Measurements from ENCODE around the gene RPL22. TPM values are rescaled to one million over a fixed set of nuclear protein-coding genes. Genes with fewer than 3 reads are reported as not detected.

Gene RPL22
- total and polyA plus RNA-seq, 2 of the 13 experiments (the other 11 are each of a cell fraction or from before 2014, with no cell fraction given) = 214 to 545 TPM

DNA sequence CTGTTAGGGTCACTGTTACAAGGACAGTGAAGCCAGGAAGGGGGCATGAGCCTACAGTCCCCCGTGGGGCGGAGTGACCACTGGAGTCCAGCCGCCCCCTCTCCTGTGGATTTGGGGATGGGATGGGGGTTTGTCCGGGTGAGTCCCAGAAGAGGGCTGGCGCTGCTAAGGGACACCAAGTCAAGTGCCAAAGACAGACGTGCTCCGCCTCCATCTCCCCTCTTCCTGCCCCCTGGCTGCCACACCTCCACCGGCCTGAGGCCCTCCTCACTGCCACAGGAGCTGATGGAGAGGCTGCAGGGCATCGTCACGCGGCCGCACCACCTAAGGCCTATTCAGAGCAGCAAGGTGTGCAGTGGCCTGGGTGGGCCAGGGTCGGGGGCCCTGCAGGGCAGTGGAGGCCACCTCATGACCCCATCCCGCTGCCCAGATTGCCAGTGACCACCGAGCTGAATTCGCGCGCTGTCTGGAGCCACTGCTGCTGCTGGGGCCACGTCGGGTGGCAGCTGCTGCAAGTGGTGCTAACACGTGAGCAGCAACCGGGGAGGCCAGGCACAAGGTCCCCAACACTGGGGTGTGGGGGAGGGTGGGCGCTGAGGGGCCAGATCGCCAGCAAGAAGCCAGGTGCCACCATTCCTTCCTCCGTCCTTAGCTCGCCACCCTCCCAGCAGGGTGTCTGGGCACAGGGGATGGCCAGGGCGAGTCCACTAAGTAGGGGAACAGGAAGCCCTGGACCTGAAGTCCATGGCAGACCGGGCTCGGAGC lies 11.4 kb upstream of the RPL22 start (continued):
- TF ChIP-seq, protein P1, sequence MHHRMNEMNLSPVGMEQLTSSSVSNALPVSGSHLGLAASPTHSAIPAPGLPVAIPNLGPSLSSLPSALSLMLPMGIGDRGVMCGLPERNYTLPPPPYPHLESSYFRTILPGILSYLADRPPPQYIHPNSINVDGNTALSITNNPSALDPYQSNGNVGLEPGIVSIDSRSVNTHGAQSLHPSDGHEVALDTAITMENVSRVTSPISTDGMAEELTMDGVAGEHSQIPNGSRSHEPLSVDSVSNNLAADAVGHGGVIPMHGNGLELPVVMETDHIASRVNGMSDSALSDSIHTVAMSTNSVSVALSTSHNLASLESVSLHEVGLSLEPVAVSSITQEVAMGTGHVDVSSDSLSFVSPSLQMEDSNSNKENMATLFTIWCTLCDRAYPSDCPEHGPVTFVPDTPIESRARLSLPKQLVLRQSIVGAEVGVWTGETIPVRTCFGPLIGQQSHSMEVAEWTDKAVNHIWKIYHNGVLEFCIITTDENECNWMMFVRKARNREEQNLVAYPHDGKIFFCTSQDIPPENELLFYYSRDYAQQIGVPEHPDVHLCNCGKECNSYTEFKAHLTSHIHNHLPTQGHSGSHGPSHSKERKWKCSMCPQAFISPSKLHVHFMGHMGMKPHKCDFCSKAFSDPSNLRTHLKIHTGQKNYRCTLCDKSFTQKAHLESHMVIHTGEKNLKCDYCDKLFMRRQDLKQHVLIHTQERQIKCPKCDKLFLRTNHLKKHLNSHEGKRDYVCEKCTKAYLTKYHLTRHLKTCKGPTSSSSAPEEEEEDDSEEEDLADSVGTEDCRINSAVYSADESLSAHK (CRISPR knock-in tag; IDR thresholded peaks at IDR 0.05; ENCODE audit: borderline replicate concordance) = no peak
- no peak for TF ChIP-seq ZNF607 (CRISPR knock-in tag; IDR thresholded peaks at IDR 0.05; ENCODE audit: borderline replicate concordance)

DNA sequence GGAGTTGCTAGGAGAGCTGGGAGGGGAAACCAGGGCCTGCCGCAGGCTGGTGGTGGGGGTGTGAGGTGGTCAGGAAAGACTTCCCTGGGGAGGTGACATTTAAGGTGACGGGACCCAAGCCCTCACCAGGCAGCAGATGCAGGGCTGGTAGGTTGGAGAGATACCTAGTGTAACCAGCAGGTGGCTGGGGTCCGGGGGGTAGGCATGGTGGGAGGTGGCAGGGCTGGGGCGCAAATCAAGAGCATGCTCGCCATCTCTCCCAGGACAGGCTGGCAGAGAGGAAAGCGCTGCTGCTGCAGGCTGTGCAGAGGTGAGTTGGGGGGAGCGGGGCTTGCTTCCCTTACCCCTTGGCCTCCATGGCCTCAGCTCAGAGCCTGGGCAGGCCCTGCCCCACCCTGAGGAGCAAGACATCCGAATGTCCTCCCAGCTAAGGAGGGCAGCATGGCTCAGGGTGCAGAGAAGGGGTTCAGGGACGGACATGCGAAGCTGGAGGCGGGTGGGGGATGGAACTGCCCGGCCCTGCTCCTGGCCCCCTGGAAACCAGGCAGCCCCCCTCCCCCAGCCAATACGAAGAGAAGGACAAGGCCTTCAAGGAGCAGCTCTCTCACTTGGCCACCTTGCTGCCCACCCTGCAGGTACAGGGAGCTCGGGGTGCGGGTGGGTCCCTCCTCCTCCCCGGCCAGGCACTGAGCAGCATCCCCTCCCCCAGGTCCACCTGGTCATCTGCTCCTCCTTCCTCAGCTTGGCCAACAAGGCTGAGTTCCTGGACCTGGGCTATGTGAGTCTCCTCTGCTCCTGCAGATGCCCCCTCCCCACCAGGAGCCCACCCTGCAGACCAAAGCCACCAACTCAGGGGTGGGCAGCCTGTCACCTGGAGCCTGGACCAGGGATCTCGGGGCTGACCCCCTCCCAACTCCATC lies 10.5 kb upstream of the RPL22 start:
- no TSS peak for BruUV-seq (replicated peaks)
- H3K27me3 ChIP-seq (ENCODE audit: control insufficient read depth in 1 of 2, insufficient read depth in 2 of 2, low read length in 2 of 2) = no peaks in the 10 kb centered on the region
- ChIA-PET CTCF (ENCODE audit: low intra/inter-chr PET ratio, low total read pairs) (no interaction called here), POLR2A (no interaction called here)
- intact Hi-C loops (cut with micrococcal nuclease; ENCODE audit: unreplicated experiment) = loop anchor here (10.0 kb wide), 1 partner anchor 625 kb away; no protein-coding TSS in a partner anchor
- peaks cover 7 to 18% of the 10 kb centered on the region in 2 experiments; a peak in 4 of 5 replicates for H3K36me3 ChIP-seq (replicated peaks in 1 of 2; ENCODE audit: control insufficient read depth in 1 of 2, insufficient read depth in 2 of 2, low read length in 2 of 2)
- H3K4me1 ChIP-seq (ENCODE audit: insufficient read depth, low read length) = peaks cover 10% of the 10 kb centered on the region
- H3K4me2 ChIP-seq (ENCODE audit: low read depth, low read length) = no peak overlapping the region
- H3K79me2 ChIP-seq (ENCODE audit: insufficient read depth, low read length) = no peaks in the 10 kb centered on the region
- WGBS (ENCODE audit: low lambda C conversion rate) = 100% methylated on average over 2 of the region's 17 CpGs
- H4K20me1 ChIP-seq (ENCODE audit: insufficient read depth, low read length) = no peaks in the 10 kb centered on the region
- no peak overlapping the region for H2AFZ ChIP-seq (ENCODE audit: low read length)
- H3K9ac ChIP-seq (ENCODE audit: insufficient read depth, low read depth, low read length) = no peak overlapping the region
- ATAC-seq (no peak), DNase-seq (ENCODE audit: low spot score) (no peak), FAIRE-seq (no peak)
- H3K4me3 ChIP-seq (replicated peaks in 1 of 3; ENCODE audit: insufficient read depth in 1 of 3, low read depth in 2 of 3, low read length in 3 of 3) = no peak overlapping the region
- in situ Hi-C loops (cut with HindIII; ENCODE audit: extremely low pct_ligation_motif_present, low pct_unique_long_range_greater_than_20kb) = no loop called here
- H3K9me3 ChIP-seq (ENCODE audit: low read length) = no peaks in the 10 kb centered on the region
- H3K27ac ChIP-seq (ENCODE audit: extremely low read length, insufficient read depth, low read length) = no peak overlapping the region
- TF ChIP-seq HNRNPL (IDR thresholded peaks at IDR 0.05; ENCODE audit: low read depth, low read length) (0 out of 2 replicates have a peak, but pooled peaks have one; percentile 45), ZNF451 (CRISPR knock-in tag; IDR thresholded peaks at IDR 0.05) (no peak)
- TF ChIP-seq, protein P2, sequence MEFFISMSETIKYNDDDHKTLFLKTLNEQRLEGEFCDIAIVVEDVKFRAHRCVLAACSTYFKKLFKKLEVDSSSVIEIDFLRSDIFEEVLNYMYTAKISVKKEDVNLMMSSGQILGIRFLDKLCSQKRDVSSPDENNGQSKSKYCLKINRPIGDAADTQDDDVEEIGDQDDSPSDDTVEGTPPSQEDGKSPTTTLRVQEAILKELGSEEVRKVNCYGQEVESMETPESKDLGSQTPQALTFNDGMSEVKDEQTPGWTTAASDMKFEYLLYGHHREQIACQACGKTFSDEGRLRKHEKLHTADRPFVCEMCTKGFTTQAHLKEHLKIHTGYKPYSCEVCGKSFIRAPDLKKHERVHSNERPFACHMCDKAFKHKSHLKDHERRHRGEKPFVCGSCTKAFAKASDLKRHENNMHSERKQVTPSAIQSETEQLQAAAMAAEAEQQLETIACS (CRISPR knock-in tag; IDR thresholded peaks at IDR 0.05) = no peak
